WTC11 (cell line): Measurements from ENCODE around the gene IFITM2.

Experiments used
- ATF6 ChIP-seq: sonication (generic); formaldehyde crosslinking; IDR thresholded peaks from 2 replicates; pipeline ENCODE4 v1.8.1; 2023; ENCODE audit warnings: mild to moderate bottlenecking, missing genetic modification reagents
- E2F4 ChIP-seq: sonication (generic); formaldehyde crosslinking; IDR thresholded peaks from 2 replicates; pipeline ENCODE4 v1.8.1; 2022; ENCODE audit warnings: low read depth, mild to moderate bottlenecking, moderate library complexity, missing genetic modification reagents, borderline replicate concordance
- ESRRA ChIP-seq: sonication (generic); formaldehyde crosslinking; IDR thresholded peaks from 2 replicates; pipeline ENCODE4 v1.8.1; 2022; ENCODE audit warnings: mild to moderate bottlenecking, missing genetic modification reagents, borderline replicate concordance
- GRHL2 ChIP-seq: fragments of 250-450 bp; sonication (Bioruptor Pico); IDR thresholded peaks from 2 replicates; pipeline ENCODE4 v1.8.0; 2022; ENCODE audit warnings: mild to moderate bottlenecking, moderate library complexity; ENCODE audit not compliant: insufficient replicate concordance, severe bottlenecking
- NFYB ChIP-seq: sonication (generic); formaldehyde crosslinking; conservative IDR thresholded peaks from 2 replicates; pipeline ENCODE4 v1.8.0; 2022; ENCODE audit warnings: low read depth, missing genetic modification reagents
- OVOL2 ChIP-seq: fragments of 250-450 bp; sonication (Bioruptor Pico); IDR thresholded peaks from 2 replicates; pipeline ENCODE4 v1.9.0; 2021; ENCODE audit warnings: mild to moderate bottlenecking, borderline replicate concordance
- SP1 ChIP-seq: sonication (generic); formaldehyde crosslinking; conservative IDR thresholded peaks from 2 replicates; pipeline ENCODE4 v1.8.1; 2022; ENCODE audit warnings: missing genetic modification reagents
- STAT6 ChIP-seq: sonication (generic); formaldehyde crosslinking; conservative IDR thresholded peaks from 2 replicates; pipeline ENCODE4 v1.8.1; 2023; ENCODE audit warnings: mild to moderate bottlenecking, low read depth, missing genetic modification reagents, moderate library complexity
- ZBTB21 ChIP-seq: sonication (generic); formaldehyde crosslinking; IDR thresholded peaks from 2 replicates; pipeline ENCODE4 v1.8.1; 2023; ENCODE audit warnings: mild to moderate bottlenecking, missing genetic modification reagents, borderline replicate concordance
- TF ChIP-seq, protein P1 (sequence below): fragments of 200-600 bp; IDR thresholded peaks from 2 replicates; pipeline ENCODE4 v1.8.0; 2022; ENCODE audit warnings: antibody characterized with exemption
- TF ChIP-seq, protein P2 (sequence below): sonication (generic); formaldehyde crosslinking; IDR thresholded peaks from 2 replicates; pipeline ENCODE4 v1.8.1; 2022; ENCODE audit warnings: mild to moderate bottlenecking, missing genetic modification reagents, moderate library complexity, borderline replicate concordance

GRCh38 chr11:316891-317301 lies 9.3 kb downstream of the IFITM2 start:
- no peak for TF ChIP-seq STAT6 (CRISPR knock-in tag)
- TF ChIP-seq, protein P1, sequence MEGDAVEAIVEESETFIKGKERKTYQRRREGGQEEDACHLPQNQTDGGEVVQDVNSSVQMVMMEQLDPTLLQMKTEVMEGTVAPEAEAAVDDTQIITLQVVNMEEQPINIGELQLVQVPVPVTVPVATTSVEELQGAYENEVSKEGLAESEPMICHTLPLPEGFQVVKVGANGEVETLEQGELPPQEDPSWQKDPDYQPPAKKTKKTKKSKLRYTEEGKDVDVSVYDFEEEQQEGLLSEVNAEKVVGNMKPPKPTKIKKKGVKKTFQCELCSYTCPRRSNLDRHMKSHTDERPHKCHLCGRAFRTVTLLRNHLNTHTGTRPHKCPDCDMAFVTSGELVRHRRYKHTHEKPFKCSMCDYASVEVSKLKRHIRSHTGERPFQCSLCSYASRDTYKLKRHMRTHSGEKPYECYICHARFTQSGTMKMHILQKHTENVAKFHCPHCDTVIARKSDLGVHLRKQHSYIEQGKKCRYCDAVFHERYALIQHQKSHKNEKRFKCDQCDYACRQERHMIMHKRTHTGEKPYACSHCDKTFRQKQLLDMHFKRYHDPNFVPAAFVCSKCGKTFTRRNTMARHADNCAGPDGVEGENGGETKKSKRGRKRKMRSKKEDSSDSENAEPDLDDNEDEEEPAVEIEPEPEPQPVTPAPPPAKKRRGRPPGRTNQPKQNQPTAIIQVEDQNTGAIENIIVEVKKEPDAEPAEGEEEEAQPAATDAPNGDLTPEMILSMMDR: no peak
- TF ChIP-seq ZBTB21: no peak
- TF ChIP-seq, protein P2, sequence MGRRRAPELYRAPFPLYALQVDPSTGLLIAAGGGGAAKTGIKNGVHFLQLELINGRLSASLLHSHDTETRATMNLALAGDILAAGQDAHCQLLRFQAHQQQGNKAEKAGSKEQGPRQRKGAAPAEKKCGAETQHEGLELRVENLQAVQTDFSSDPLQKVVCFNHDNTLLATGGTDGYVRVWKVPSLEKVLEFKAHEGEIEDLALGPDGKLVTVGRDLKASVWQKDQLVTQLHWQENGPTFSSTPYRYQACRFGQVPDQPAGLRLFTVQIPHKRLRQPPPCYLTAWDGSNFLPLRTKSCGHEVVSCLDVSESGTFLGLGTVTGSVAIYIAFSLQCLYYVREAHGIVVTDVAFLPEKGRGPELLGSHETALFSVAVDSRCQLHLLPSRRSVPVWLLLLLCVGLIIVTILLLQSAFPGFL (CRISPR knock-in tag): no peak
- no peak for TF ChIP-seq SP1 (CRISPR knock-in tag)
- TF ChIP-seq ESRRA: no peak
- TF ChIP-seq OVOL2 (CRISPR knock-in tag): no peak
- TF ChIP-seq E2F4 (CRISPR knock-in tag): no peak
- TF ChIP-seq GRHL2 (CRISPR knock-in tag): no peak
- TF ChIP-seq ATF6 (CRISPR knock-in tag): no peak
- no peak for TF ChIP-seq NFYB
